Fibroblast of upper back skin (primary cell): ENCODE measurements around the gene OBP2A.

Experiments
- DNase-seq: peaks from one replicate; pipeline ENCODE4 v3.0.0-alpha.2; 2013

OBP2A gene

GRCh38 chr9:135580664-135581380, 34.9 kb downstream of the OBP2A start:
- DNase-seq = no peak

- no peak for DNase-seq
These were observed 35.9 kb downstream of the OBP2A start for GRCh38 chr9:135581636-135582426.

- DNase-seq = no peak
These were observed 36.6 kb downstream of the OBP2A start for GRCh38 chr9:135582541-135582940.

GRCh38 chr9:135582966-135583687, 37.2 kb downstream of the OBP2A start:
- no peak for DNase-seq

- no peak for DNase-seq
These were observed 37.7 kb downstream of the OBP2A start for GRCh38 chr9:135583688-135584011.

GRCh38 chr9:135584371-135584770, 38.4 kb downstream of the OBP2A start:
- no peak for DNase-seq

GRCh38 chr9:135584934-135585333, 39.0 kb downstream of the OBP2A start:
- no peak for DNase-seq

- DNase-seq = no peak
These were observed 40.7 kb downstream of the OBP2A start for GRCh38 chr9:135586601-135587109.

GRCh38 chr9:135587658-135588057, 41.7 kb downstream of the OBP2A start:
- no peak for DNase-seq

GRCh38 chr9:135588371-135588770, 42.4 kb downstream of the OBP2A start:
- DNase-seq = no peak

GRCh38 chr9:135588886-135589595, 43.1 kb downstream of the OBP2A start:
- DNase-seq = no peak

GRCh38 chr9:135589596-135590485, 43.9 kb downstream of the OBP2A start:
- no peak for DNase-seq

- DNase-seq = no peak
These were observed 44.7 kb downstream of the OBP2A start for GRCh38 chr9:135590486-135591079.

GRCh38 chr9:135591506-135592330, 45.8 kb downstream of the OBP2A start:
- no peak for DNase-seq

GRCh38 chr9:135592331-135592590, 46.3 kb downstream of the OBP2A start:
- no peak for DNase-seq

GRCh38 chr9:135592625-135593024, 46.7 kb downstream of the OBP2A start:
- no peak for DNase-seq

GRCh38 chr9:135596211-135596610, 50.3 kb downstream of the OBP2A start:
- DNase-seq = no peak
